DMS114 treated with DMSO at 0.1 percent for 48 hours (cell line): ENCODE data around the gene RLF.

ENCODE experiments used
- DNase-seq: peaks from one replicate; lab custom pipeline; 2025; ENCODE audit not compliant: unreplicated experiment; lab: John Stamatoyannopoulos, UW

The RLF gene

DNA sequence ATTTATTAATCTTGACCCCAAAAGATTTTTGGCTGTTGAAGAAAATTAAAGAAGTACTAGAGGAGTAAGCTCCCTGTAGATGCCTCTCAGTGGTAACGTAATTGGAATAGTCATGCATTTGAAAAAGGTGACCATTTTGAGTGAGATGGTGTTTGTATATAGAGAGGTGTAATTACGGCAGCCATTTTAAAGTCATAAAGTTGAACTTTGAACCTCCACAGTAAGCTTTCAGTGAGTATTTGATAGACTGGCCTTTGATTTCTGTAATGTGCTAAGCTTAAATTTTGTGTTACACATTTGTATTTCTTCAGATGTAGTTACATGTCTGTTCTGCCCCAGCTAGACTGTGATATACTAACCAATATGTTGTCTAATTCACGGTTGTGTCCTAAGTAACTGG, 65.0 kb downstream of the RLF start:
- DNase-seq, result no peak

GRCh38 chr1:40232444-40232843, 71.3 kb downstream of the RLF start:
- DNase-seq, result no peak

DNA sequence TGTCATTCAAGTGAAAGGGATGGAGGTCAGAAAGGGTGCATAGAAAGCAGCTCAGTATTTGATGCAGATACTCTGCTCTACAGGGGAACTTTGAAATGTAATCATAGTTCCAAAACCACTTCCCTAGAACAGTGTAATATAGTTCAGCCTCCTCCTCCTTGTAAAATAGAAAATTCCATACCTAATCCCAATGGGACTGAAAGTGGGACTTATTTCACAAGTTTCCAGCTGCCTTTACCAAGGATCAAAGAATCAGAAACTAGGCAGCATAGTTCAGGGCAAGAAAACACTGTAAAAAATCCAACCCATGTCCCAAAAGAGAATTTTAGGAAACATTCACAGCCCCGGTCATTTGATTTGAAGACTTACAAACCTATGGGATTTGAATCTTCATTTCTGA, 78.4 kb downstream of the RLF start:
- no peak for DNase-seq

GRCh38 chr1:40240390-40240789, 79.2 kb downstream of the RLF start:
- no peak for DNase-seq

- no peak for DNase-seq
Measured at GRCh38 chr1:40241362-40241761, 80.2 kb downstream of the RLF start.

DNA sequence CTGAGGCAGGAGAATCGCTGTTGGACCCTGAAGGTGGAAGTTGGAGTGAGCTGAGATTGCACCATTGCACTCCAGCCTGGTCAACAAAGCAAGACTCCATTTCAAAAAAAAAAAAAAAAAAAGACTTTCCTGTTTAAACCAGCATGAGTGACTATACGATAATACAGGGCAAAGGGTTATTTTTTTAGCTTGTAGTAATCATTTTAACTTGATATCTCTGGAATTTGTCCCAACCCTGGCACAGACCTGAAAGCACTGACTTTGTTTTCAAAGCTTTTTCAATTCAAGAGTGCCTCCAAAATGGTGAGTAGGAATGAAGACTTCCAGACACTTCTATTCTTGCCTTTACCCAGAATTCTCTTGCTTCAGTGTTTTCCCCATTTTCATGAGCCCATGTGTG, 82.2 kb downstream of the RLF start:
- no peak for DNase-seq

DNA sequence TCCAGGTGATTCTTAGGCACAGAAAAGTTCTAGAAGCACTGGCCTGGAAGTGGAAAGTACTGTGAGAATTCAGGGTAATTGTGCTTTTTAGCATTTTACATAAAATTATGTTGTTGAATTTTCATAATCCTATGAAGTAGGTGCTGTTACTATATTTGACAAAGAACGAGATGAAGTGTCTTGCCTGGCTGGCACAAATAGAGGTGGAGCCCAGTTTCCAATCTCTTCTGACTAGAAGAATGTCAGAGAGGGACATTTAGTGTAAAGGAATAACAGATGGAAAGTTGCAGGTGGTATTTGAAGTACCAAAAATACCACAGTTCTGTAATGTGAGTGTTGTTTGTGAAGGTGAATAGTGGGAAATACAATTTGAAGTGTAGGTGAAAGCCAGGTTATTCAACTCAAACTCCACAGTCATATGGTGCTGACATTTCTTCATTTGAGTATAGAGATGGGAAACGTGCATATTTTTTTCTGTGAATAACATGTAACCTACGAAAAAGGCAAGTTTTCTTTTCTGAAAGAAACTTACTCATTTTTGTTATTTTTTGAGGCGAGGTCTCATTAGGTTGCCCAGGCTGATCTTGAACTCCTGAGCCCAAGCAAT, 83.1 kb downstream of the RLF start:
- no peak for DNase-seq

DNA sequence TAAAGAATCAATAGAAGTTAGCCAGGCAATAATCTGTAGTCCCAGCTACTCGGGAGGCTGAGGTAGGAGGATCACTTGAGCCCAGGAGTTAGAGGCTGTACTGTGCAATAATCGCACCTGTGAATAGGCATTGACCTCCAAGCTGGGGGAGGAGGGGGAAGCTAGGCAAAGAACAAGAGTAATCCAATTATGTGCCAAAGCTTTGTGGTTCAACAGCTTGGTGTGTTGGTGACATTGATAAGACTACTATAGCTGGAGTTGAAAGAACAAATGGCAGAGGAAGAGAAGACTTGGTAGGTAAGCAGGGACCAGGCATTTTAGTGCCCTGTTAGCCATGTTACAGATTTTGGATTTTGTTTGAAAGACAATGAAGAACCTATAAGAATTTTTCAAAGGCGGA, 84.5 kb downstream of the RLF start:
- DNase-seq, result no peak

GRCh38 chr1:40247655-40248054, 86.5 kb downstream of the RLF start, which contains the start of gene TMCO2:
TSS of gene TMCO2 (plus strand) at chr1:40247937. CDS start at chr1:40247994, 57 bp downstream.
- DNase-seq, result no peak

- DNase-seq, result no peak
Measured at GRCh38 chr1:40248412-40248811, 87.2 kb downstream of the RLF start.

DNA sequence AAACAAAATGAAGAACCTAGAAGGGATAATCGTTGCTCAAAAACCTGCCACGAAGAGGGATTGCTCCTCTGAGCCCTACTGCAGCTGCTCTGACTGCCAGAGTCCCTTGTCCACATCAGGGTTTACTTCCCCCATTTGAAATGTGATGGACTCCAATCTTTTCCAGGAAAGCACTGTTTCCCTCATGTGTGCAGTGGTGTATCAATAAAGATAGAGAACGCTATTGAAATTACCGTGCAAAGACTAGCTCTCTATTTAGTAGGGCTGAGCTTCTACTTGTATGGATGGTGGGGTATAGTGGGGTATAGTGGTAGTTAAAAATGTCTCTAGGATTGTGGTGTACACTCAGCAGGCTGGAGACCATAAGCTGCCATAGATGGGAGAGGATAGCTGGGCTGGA, 90.3 kb downstream of the RLF start:
- DNase-seq, result no peak

DNA sequence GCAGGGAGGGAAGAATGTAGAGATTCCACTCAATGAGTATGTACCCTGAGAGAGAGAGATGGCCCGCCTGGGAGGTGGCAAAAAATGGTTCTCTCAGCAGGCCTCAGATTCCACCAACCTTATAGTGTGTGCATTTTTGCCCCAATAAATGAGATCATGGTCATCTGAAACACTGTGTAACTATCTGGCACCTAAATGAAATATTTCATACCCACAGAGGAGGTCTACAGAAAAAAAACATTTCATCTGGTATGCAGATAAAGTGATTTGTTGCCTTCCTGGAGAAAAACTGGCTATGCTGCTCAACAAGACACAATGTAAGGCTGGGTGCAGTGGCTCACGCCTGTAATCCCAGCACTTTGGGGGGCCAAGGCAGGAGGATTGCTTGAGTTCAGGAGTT, 91.4 kb downstream of the RLF start:
- no peak for DNase-seq

DNA sequence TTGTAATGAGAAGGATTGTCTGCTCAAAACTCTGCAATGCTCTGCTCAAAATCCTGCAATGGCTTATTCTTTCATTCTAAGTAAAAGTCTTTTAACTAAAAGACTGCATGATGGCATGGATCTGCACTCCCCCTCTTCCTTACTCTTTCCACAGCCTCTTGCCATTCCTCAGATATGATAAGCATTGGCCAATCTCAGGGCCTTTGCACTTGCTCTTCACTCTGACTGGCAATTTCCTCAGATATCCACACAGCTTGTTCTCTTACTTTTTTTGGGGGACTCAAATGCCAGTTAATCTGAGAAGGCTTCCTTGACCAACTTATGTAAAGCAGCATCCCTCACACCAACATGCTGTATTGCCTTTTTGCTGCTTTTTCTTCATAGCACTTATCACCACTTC, 94.0 kb downstream of the RLF start:
- DNase-seq, result no peak

DNA sequence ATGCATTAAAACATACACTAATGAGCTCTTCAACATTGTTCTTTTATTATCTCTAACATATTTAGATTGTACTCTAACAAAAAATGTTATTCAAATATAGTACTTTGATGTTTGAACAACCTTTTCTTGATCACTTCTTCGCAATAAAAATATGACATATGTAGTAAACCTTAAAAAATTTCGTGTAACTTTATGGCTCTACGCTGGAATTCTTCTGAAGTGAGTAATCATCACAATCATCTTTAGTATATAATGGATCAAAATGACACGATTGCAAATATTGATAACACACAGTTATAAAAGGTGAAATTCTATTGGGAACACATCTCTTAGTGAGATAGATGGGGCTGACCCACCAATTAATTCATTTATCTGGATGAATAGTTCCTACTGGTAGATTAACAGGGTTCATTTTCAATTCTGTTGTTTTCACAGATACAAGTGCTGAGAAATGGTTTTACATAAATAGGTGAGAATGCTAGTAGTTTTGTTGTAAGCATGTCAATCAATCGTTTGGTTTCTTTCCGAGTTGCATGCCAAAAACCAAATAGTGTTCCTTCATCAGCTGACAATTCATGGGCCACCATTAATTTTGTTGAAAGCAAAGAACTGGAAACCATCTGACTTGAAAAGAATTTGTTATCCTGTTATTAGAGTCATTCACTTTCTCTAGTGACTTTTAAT, 95.4 kb downstream of the RLF start:
- no peak for DNase-seq

GRCh38 chr1:40257313-40257687, 96.1 kb downstream of the RLF start:
- peak; percentile 80 for DNase-seq

DNA sequence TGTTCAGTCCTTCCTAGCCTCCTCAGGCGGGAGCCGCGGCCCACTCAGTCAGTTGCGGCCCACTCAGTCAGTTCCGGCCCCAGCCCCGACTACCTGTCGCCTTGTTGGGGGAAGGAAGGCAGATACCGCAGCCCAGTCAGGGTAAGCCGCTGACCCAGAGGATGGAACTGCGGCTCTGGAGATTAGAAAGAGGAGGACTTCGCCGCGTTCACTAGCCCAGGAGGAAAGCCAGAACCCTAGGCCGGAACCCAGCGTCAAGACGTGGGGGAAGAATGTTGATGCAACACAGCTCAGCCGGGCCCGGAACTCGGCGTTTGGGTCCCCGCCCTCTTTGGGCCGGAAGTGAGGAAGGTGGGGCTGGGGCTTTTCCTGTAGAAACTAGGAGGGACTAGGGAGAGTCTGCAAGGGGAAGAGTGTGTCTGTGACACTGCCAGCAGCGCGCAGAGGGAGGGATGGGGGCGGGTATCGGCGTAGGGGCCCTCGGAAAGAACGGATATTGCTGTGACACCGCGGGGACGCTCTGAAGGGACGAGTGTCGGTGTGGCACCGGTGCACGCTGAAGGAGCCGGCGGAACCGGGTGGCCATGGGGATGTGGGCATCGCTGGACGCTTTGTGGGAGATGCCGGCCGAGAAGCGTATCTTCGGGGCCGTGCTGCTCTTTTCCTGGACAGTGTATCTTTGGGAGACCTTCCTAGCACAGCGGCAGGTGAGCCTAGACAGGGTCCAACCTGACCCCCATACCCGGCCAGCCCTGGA, 96.7 kb downstream of the RLF start, which contains the start of gene ZMPSTE24:
Gene ZMPSTE24, plus strand, starts transcription at position 549 of the 757 bp plus-strand sequence. Its CDS starts 36 bp downstream, at position 585.
- DNase-seq, result peak; percentile 98

GRCh38 chr1:40258445-40258769, 97.2 kb downstream of the RLF start:
- no peak for DNase-seq

DNA sequence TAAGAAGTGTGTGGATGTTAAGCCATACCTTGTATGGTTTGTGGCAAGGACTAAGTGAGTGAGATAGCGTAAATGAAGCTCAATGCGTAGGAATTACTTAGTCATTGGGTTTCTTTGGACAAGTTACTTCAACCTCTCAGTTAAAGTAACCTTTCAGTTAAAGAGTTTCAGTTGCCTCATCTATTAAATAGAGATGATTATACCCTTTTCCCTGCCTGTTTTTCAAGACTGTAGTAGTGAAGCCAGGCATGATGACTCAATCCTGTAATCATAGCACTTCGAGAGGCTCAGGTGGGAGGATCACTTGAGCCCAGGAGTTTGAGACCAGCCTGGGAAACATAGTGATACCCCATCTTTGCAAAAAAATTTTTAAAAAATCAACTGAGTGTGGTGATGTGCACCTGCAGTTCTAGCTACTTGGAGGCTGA, 103.2 kb downstream of the RLF start:
- no peak for DNase-seq

- no peak for DNase-seq
Measured at GRCh38 chr1:40265298-40265697, 104.1 kb downstream of the RLF start.

DNA sequence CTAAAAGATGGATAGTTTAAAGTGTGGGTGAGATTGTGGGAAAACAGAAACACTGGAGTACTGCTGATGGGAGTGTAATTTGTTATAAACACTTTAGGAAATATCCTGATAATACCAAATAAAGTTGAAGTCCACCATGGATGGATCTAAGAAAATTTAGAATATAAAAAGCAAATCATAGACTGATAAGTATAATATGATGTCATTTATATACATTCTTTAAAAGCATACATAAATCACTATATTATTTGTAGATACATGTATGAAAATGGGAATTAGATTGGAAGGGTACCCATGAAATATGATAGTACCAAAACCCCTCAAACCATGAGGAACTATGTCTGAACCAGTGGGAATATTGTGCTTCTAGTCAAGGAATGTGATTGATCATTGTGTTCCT, 104.7 kb downstream of the RLF start:
- no peak for DNase-seq

DNA sequence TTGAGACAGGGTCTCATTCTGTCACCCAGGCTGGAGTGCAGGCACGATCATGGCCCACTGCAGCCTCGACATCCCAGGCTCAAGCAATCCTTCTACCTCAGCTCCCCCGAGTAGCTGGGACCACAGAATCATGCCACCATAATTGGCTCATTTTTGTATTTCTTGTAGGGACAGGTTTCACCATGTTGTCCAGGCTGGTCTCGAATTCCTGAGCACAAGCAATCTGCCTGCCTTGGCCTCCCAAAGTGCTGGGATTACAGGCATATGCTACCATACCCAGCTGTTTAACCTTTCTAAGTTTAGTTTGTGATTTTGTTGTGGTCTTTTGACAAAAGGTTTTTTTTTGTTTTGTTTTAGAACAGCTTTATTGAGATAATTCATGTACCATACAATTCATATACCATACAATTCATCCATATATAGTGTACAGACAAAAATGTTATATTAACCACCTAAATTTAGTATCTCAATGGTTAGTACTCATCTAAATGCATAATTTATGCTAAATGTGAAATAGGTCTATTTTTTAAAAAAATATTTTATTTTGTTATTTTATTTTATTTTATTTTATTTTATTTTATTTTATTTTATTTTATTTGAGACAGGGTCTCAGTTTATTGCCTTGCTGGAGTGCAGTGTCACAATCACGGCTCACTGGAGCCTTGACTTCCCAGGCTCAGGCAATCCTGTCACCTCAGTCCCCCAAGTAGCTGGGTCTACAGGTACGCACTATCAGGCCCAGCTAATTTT, 105.8 kb downstream of the RLF start:
- DNase-seq, result no peak

GRCh38 chr1:40267767-40268187, 106.6 kb downstream of the RLF start:
- DNase-seq, result no peak
